Spleen (tissue), 7 donors: ENCODE measurements around the gene MIDN.

Experiments used
- CTCF ChIP-seq, 11 experiments: fragments of 200-600 bp in 7 of 11; fragments of 450-650 bp in 4 of 11; sonication (generic) in 4 of 11; IDR thresholded peaks in 8 of 11; conservative IDR thresholded peaks in 3 of 11; 1 replicate in 7 of 11; 2 replicates in 4 of 11; pipeline versions ENCODE4 v1.4.0 to v1.8.0; 2016 to 2021; ENCODE audit warnings: antibody characterized with exemption in 11 of 11, inconsistent platforms in 4 of 11, mild to moderate bottlenecking in 1 of 11
- POLR2AphosphoS5 ChIP-seq, 3 donors: sonication (generic); formaldehyde crosslinking; IDR thresholded peaks; one replicate each; pipeline ENCODE4 v1.5.1; 2017; ENCODE audit warnings: antibody characterized with exemption in 3 of 3
- donor health status: DM: no; HTN: no; CAD: no; lungs with moderate emphysema.
- donor health status: DM: no; HTN: no; CAD: no.
- donor health status: DM: no; HTN: no; CAD: no.

GRCh38 chr19:1283207-1283916 lies 35.0 kb downstream of the MIDN start:
- TF ChIP-seq CTCF (IDR thresholded peaks at IDR 0.05 in 8 of 11, conservative IDR thresholded peaks at IDR 0.05 in 3 of 11): no peak
- no peak for TF ChIP-seq POLR2AphosphoS5 (IDR thresholded peaks at IDR 0.05)
